HG03571 (cell line): ENCODE data around the gene CHTF18.
"Not testable (repeated sequence)": the region's sequence is repeated elsewhere in the genome, so short reads cannot be mapped to it uniquely, and the experiment has no call there.

Source experiments
- ATAC-seq: cut with Tn5 transposase; IDR thresholded peaks from one replicate; pipeline ENCODE4 v1.9.1; 2021; ENCODE audit not compliant: unreplicated experiment

CHTF18 gene

DNA sequence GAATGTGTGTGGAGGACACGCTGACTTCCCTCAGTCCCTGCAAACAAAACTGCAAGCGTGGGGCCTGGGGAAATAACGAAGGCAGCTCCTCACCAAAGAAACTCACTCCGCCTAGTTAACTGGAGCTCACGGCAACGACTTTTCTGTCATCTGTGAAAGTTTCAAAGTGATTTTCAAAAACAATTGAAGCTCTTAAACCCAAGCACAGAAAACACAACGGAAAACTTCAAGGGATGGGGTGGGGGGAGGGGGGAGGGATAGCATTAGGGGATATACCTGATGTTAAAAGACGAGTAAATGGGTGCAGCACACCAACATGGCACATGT lies 15.3 kb downstream of the CHTF18 start:
- no peak for ATAC-seq

GRCh38 chr16:804193-805048 lies 16.0 kb downstream of the CHTF18 start:
- no peak for ATAC-seq

GRCh38 chr16:805474-805873 lies 17.1 kb downstream of the CHTF18 start:
- no peak for ATAC-seq

DNA sequence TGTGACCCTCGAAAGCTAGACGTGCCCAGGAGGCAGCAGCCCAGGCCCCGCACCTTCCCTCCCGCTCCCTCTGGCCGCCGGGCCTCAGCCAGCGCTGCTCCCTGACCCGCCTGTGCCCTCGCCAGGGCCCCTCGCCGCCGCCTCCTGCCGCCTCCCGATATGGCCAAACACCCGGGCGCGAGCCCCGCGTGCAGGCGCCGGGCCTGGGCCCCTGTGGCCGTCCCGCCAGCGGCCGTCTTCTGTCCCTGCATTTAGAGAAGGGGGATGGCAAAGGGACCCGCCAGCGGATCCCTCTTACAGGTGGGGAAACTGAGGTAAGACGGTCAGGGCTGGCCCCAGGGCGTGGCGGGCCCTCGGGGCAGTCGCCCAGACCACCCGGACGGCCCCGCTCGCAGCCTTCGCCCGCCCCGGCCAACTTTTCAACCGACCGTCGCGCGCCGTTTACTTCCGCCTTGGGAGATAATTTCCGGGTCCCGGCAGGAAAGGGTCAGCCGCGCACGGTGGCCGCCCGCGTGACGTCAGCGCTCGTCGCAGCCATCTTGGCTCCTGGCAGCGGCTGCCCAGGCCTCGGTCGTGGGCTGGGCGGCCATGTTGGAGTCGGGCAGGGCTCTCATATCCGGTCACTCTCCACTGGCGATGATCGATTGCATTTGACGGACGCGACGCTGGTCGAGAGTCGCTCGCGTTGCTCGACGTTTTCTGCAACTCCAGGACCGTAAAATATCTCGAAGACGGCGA lies 19.1 kb downstream of the CHTF18 start:
- ATAC-seq, result peak; percentile 90

- ATAC-seq, result no peak
These were observed 19.6 kb downstream of the CHTF18 start for GRCh38 chr16:808085-808386.

- ATAC-seq, result no peak
These were observed 24.9 kb downstream of the CHTF18 start for GRCh38 chr16:813204-813915.

- no peak for ATAC-seq
These were observed 25.5 kb downstream of the CHTF18 start for GRCh38 chr16:813916-814412.

GRCh38 chr16:814974-815373 lies 26.6 kb downstream of the CHTF18 start:
- ATAC-seq, result no peak

DNA sequence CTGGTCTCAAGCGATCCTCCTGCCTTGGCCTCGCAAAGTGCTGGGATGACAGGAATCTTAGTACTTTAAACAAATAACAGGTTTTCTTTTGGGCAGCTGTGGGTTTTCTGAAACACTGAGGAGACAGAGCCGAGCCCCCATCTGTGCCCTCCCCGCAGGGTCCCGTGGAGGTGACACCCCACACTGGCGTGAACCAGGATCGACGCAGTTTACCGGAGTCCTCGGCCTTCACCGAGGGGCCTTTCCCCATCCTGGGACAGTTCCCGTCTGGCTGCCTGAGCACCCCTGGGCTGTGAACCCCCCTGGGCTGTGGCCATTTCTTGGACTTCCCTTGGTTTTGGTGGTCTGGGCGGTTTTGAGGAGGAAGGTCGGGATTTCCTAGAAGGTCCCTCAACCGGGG lies 27.4 kb downstream of the CHTF18 start:
- ATAC-seq, result no peak

- no peak for ATAC-seq
These were observed 28.8 kb downstream of the CHTF18 start for GRCh38 chr16:817001-817906.

DNA sequence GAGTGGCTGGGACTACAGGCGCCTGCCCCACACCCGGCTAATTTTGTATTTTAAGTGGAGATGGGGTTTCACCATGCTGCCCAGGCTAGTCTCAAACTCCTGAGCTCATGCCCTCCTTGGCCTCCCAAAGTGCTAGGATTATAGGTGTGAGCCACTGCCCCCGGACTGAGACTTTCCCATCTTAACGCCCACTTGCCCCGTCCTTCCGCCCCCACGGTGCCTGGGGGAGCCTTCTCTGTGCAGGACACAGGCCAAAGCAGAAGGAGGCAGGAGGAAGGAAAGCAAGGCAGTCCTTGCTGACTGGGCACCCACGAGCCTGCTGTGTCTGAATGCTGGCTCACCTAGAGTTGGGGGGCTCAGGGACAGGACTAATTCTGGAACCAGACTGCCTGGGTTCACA lies 29.7 kb downstream of the CHTF18 start:
- ATAC-seq, result no peak

DNA sequence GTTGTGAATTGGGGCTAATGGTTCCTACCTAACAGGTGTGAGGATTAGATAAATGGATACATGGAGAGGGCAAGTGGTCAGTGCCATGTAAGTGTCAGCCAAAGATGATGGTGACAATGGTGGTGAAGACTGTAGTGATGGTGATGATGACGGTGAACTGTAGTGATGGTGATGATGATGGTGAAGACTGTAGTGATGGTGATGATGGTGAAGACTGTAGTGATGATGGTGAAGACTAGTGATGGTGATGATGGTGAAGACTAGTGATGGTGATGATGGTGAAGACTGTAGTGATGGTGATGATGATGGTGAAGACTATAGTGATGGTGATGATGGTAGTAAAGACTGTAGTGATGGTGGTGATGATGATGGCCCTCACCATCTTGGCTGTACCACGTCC lies 30.2 kb downstream of the CHTF18 start:
- no peak for ATAC-seq

GRCh38 chr16:819336-820043 lies 31.1 kb downstream of the CHTF18 start:
- ATAC-seq, result no peak

- not testable (repeated sequence) for ATAC-seq
These were observed 31.6 kb downstream of the CHTF18 start for GRCh38 chr16:820044-820408.

DNA sequence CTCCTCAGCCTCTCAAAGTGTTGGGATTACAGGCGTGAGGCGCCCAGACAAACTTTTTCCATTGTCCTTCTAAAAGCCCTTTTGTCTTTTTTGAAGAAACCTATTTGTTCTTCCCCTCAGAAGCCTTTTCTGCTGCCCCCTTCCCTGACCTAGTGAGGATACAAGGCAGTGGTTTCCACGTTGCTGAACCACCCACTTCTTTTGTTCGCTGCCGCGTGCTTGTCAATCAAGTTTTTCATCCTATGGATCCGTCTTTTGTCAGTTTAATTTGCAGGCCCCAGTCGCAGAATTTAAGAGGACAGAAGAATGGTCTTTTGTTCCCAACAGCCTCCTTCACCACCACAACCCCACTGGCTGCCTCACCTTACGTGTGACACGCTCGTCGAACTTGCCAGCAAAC lies 32.3 kb downstream of the CHTF18 start:
- ATAC-seq, result no peak

- no peak for ATAC-seq
These were observed 33.3 kb downstream of the CHTF18 start for GRCh38 chr16:821751-822150.

DNA sequence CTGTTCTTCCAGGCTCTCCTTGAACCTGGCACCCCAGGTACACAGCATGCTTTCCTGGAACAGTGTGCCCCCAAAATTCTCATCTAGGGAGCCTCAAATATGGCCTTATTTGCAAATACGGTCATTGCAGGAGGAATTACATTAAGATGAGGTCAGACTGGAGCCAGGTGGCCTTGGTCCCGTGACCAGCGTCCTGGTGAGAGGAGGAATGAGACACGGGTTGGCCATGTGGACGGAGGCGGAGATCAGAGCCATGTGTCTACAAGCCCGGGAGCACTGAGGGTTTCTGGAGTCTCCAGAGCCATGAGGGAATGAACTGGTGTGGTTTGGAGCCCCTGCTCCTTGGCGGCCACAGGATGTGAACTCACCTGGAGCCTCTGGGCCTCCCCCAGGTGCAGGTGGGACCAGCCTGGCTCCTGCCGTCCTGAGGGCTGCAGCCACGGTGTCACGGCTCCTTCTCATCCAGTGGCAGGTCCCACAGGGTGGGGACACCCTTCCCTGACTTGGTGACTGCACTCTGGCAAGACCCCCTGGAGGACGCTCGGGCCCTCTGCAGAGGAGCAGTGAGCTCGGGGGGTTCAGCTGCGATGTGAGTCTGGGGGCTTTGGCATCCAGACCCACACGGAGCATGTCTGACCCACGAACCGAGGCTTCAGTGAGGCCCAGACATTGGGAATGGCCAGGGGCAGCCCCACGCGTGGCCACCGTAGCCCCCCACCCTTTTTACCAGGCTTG lies 33.9 kb downstream of the CHTF18 start:
- ATAC-seq, result no peak

GRCh38 chr16:822909-823297 lies 34.5 kb downstream of the CHTF18 start:
- no peak for ATAC-seq

- no peak for ATAC-seq
These were observed 35.8 kb downstream of the CHTF18 start for GRCh38 chr16:824194-824593.

DNA sequence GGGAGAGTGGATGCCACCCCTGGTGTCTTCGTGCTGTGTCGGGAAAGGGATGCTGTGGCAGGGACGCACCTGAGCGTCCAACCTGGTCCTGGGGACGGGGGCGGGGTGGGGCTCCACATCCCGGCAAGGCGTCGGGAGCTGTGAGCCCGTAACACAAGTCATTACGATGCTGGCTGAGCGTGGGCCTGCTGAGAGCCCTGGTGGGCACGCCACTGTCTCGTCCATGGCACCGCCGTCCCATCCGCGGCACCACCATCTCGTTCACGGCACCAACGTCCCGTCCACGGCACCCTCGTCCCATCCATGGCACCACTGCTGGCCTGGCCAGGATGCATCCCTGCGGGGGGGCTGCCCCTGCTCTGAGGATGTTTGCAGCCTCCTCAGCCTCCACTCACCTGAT lies 36.2 kb downstream of the CHTF18 start:
- ATAC-seq, result no peak
